Right kidney (tissue), 9 donors: ENCODE results near the gene SLC16A14.
A peak's percentile ranks its signal among the peaks of the same experiment; 100 is the strongest.
"Not testable (repeated sequence)": the region's sequence is repeated elsewhere in the genome, so short reads cannot be mapped to it uniquely, and the experiment has no call there.

ENCODE experiments used
- DNase-seq: peaks from one replicate; pipeline ENCODE4 v3.0.0-alpha.2; 2016
- long read RNA-seq, 8 donors: transcript quantifications; one replicate each; lab custom pipeline, GENCODE V29; 2026

Gene SLC16A14
- long read RNA-seq, donor 1: 0 reads
- long read RNA-seq, donor 2, partial matches to known transcripts: 0 of 1 reads
- long read RNA-seq, donor 2, other reads (novel, unspliced or antisense): 0 of 1 reads
- long read RNA-seq, donor 3: 0 reads
- long read RNA-seq, donor 4, full-length matches to known transcripts: 1 of 1 reads
- long read RNA-seq, donor 4, partial matches to known transcripts: 0 of 1 reads
- long read RNA-seq, donor 4, other reads (novel, unspliced or antisense): 0 of 1 reads
- long read RNA-seq, donor 5: 0 reads
- long read RNA-seq, donor 6, full-length matches to known transcripts: 3 of 3 reads
- long read RNA-seq, donor 6, partial matches to known transcripts: 0 of 3 reads
- long read RNA-seq, donor 6, other reads (novel, unspliced or antisense): 0 of 3 reads
- long read RNA-seq, donor 7, full-length matches to known transcripts: 1 of 1 reads
- long read RNA-seq, donor 7, partial matches to known transcripts: 0 of 1 reads
- long read RNA-seq, donor 7, other reads (novel, unspliced or antisense): 0 of 1 reads
- long read RNA-seq, donor 8, full-length matches to known transcripts: 1 of 1 reads
- long read RNA-seq, donor 8, partial matches to known transcripts: 0 of 1 reads
- long read RNA-seq, donor 8, other reads (novel, unspliced or antisense): 0 of 1 reads

GRCh38 chr2:230068651-230069055 lies at the start of gene SLC16A14:
TSS of gene SLC16A14 (minus strand) at chr2:230068924. CDS start at chr2:230059352, 9,572 bp downstream.
- no peak for DNase-seq

- DNase-seq: no peak
These were observed 38.0 kb upstream of the SLC16A14 start for GRCh38 chr2:230106771-230107170.

GRCh38 chr2:230101967-230102366 lies 33.2 kb upstream of the SLC16A14 start:
- not testable (repeated sequence) for DNase-seq

- no peak for DNase-seq
These were observed 29.1 kb upstream of the SLC16A14 start for GRCh38 chr2:230097841-230098240.

- DNase-seq: no peak
These were observed 28.7 kb upstream of the SLC16A14 start for GRCh38 chr2:230097424-230097823.

- no peak for DNase-seq
These were observed 22.2 kb upstream of the SLC16A14 start for GRCh38 chr2:230090967-230091366.

GRCh38 chr2:230085201-230085600 lies 16.5 kb upstream of the SLC16A14 start:
- DNase-seq: no peak

GRCh38 chr2:230077851-230078547 lies 9.3 kb upstream of the SLC16A14 start:
- DNase-seq: no peak

GRCh38 chr2:230076819-230077218 lies 8.1 kb upstream of the SLC16A14 start:
- DNase-seq: no peak

- no peak for DNase-seq
These were observed 7.4 kb upstream of the SLC16A14 start for GRCh38 chr2:230075988-230076631.

- DNase-seq: no peak
These were observed 2.7 kb upstream of the SLC16A14 start for GRCh38 chr2:230071421-230071820.

- DNase-seq: no peak
These were observed 678 bp upstream of the SLC16A14 start for GRCh38 chr2:230069402-230069801.

GRCh38 chr2:230068016-230068650 lies 591 bp downstream of the SLC16A14 start:
- peak; percentile 93 for DNase-seq

GRCh38 chr2:230060672-230061293 lies 7.9 kb downstream of the SLC16A14 start:
- DNase-seq: no peak

- no peak for DNase-seq
These were observed 14.8 kb downstream of the SLC16A14 start for GRCh38 chr2:230053753-230054478.

GRCh38 chr2:230052299-230052698 lies 16.4 kb downstream of the SLC16A14 start:
- DNase-seq: no peak

GRCh38 chr2:230050136-230050535 lies 18.6 kb downstream of the SLC16A14 start:
- no peak for DNase-seq

GRCh38 chr2:230048010-230048671 lies 20.6 kb downstream of the SLC16A14 start:
- no peak for DNase-seq

GRCh38 chr2:230046491-230046890 lies 22.2 kb downstream of the SLC16A14 start:
- DNase-seq: no peak

- DNase-seq: no peak
These were observed 25.3 kb downstream of the SLC16A14 start for GRCh38 chr2:230043461-230043860.
